ENCODE data around the gene AGRN. TPM values are rescaled to one million over a fixed set of nuclear protein-coding genes. Genes with fewer than 3 reads are reported as not detected.

Gene AGRN
- total and polyA plus RNA-seq, 8 donors = 96.8 to 208 (median 149) TPM

DNA sequence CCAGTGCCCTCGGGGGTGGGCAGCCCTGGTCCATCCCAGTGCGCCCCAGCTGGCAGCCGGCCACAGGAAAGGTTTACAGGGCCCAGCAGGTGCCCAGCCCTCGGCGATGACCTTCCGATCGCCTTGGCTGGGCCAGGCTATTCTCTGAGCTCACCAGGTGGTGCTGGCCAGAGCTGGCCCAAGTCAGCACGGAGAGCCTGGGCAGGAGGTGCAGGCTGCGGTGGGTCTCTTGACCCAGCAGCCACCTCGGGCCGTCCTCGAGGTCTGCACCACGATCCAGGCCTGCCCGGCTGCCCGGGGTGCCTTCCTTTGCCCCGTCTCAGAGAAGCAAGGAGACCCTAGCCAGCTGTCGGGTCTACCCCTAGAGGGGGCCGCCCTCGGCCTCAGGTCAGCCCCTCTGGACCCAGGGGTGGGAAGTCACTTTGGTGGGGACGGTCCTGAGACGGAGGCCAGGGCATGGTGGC is 38.4 kb upstream of the AGRN start:
- no peaks in the 10 kb centered on the region for H3K4me1 ChIP-seq
- ATAC-seq (no peak), DNase-seq (peak in 1 of 4 donors; percentile 46)

DNA sequence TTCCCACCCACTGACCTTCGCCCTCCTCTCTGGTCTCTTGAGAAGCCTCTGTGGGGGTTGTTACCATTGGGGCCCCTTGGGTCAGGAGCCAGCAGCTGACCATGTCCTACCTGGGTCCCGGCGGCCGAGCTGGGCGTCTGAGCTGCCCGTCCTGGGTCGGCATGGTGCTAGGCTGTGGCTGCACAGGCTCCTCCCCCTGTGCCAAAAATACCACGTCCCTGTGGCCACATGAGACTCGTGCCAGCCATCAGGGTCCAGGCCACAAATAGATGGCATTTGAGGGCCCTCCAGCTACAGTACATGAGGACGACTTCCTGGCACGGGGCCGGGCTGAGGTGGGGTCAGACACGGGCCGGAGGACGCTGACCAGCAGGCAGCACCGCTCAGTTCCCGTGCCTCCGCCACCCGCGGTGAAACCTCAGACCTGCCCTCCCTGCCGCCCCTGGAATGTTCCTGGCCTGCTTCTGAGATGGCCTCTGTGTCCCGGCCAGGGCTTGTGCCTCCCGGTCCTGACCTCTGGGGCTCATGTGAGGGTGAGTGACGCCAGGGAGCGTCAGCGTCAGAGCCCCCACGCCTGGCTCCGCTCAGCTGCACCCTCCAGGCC is 37.9 kb upstream of the AGRN start, which contains the start of gene PERM1:
PERM1 (minus strand) TSS at position 139 of the 604 bp plus-strand sequence. CDS start 1,064 bp downstream, outside the sequence.
- H3K4me3 ChIP-seq = no peak within 1 kb of the TSS
- no peaks in the 10 kb centered on the region for H3K9me3 ChIP-seq
- DNase-seq = peak in 1 of 4 donors; percentile 76
- intact Hi-C loops (cut with DNase I) = no loop called here
- H3K27ac ChIP-seq = no peak within 1 kb of the TSS
- no peak for ATAC-seq
- TF ChIP-seq CTCF (IDR thresholded peaks at IDR 0.05) = no peak
- peaks cover 0 to 84% of the 10 kb centered on the region in 2 donors for H3K27me3 ChIP-seq
- no peaks in the 10 kb centered on the region for H3K36me3 ChIP-seq
- H3K4me1 ChIP-seq = no peaks in the 10 kb centered on the region

More for the DNA sequence above, 38.4 kb upstream of the AGRN start:
- Histone ChIP-seq H3K4me3 (no peak overlapping the region), H3K36me3 (no peaks in the 10 kb centered on the region), H3K27ac (no peak overlapping the region), H3K9me3 (no peaks in the 10 kb centered on the region), H3K27me3 (peaks cover 0 to 81% of the 10 kb centered on the region in 2 donors)
- TF ChIP-seq CTCF (IDR thresholded peaks at IDR 0.05) = no peak
- intact Hi-C loops (cut with DNase I) = no loop called here

DNA sequence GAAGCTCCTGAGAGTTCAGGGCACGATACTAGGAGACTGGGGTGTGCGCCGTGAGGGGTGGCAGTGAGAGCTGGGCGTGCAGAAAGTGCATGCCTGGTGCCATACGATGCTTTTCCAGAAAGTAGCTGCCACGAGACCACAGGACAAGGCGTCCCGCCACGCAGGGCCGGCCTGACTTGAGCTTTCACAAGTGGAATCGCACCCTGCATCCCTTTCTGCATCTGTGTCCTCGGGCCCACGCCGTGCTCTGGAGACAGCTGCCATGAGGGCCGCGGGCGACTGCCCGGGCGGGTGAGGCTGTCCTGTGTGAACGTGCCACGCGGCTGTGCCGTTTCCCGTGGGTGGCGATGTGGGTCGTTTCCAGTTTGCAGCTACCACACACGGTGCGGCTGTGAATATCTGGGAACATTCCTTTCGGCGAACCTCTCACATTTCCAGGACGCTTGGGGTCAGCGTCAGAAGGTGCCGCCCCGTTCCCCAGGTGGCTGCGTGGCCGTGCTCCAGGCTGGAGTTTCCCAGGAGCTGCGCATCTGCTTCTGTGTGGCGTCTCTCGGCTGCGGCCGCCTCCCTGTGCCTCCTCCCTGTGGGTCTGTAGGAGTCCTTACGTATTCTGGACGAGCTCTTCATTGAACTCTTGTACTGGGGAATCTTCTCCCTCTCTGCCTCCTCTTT is 37.0 kb upstream of the AGRN start:
- Histone ChIP-seq H3K36me3 (no peaks in the 10 kb centered on the region), H3K27ac (no peak overlapping the region), H3K4me1 (no peaks in the 10 kb centered on the region), H3K9me3 (no peaks in the 10 kb centered on the region), H3K4me3 (no peak overlapping the region), H3K27me3 (peaks cover 0 to 84% of the 10 kb centered on the region in 2 donors)
- ATAC-seq (no peak), DNase-seq (peak in 1 of 4 donors; percentile 79)
- intact Hi-C loops (cut with DNase I) = no loop called here
- TF ChIP-seq CTCF (IDR thresholded peaks at IDR 0.05) = no peak

- no peaks in the 10 kb centered on the region for H3K36me3 ChIP-seq
- H3K27me3 ChIP-seq = peaks cover 0 to 75% of the 10 kb centered on the region in 2 donors
- no peak overlapping the region for H3K27ac ChIP-seq
- ATAC-seq (peak; percentile 83), DNase-seq (peak in 2 of 4 donors; percentile 50 to 90)
- peak; percentile 89 to 92 for TF ChIP-seq CTCF (IDR thresholded peaks at IDR 0.05)
- no peaks in the 10 kb centered on the region for H3K4me1 ChIP-seq
- no peaks in the 10 kb centered on the region for H3K9me3 ChIP-seq
- H3K4me3 ChIP-seq = no peak overlapping the region
- intact Hi-C loops (cut with DNase I) = no loop called here
Observed at GRCh38 chr1:983798-984475, 36.0 kb upstream of the AGRN start.

DNA sequence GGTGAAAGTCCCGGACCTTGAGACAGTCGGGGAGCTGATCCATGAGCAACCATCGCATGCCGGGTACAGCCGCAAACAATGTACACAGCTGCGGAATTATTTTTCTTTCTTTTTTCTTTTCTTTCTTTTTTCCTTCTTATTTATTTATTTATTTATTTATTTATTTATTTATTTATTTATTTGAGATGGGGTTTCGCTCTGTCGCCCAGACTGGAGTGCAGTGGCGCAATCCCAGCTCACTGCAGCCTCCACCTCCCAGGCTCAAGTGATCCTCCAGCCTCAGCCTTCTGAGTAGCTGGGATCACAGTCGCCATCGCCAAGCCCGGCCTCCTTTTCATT is 35.5 kb upstream of the AGRN start:
- peaks cover 0 to 73% of the 10 kb centered on the region in 2 donors for H3K27me3 ChIP-seq
- no peak overlapping the region for H3K27ac ChIP-seq
- H3K9me3 ChIP-seq = no peaks in the 10 kb centered on the region
- no peak overlapping the region for H3K4me3 ChIP-seq
- intact Hi-C loops (cut with DNase I) = no loop called here
- H3K36me3 ChIP-seq = no peaks in the 10 kb centered on the region
- H3K4me1 ChIP-seq = no peaks in the 10 kb centered on the region
- ATAC-seq (no peak), DNase-seq (no peak)
- peak in 1 of 2 donors; percentile 8 for TF ChIP-seq CTCF (IDR thresholded peaks at IDR 0.05)

Measured in left lung (tissue), 10 donors.